ENCODE data around the gene TAF1C.
"Not testable (repeated sequence)": the region's sequence is repeated elsewhere in the genome, so short reads cannot be mapped to it uniquely, and the experiment has no call there.

Gene TAF1C

GRCh38 chr16:84212154-84212553 is 25.3 kb upstream of the TAF1C start:
- no peak for DNase-seq (ENCODE audit: low read depth in 2 of 2)

- no peak for DNase-seq (ENCODE audit: low read depth in 2 of 2)
Measured at GRCh38 chr16:84209989-84210388, 23.1 kb upstream of the TAF1C start.

GRCh38 chr16:84207879-84208278 is 21.0 kb upstream of the TAF1C start:
- DNase-seq (ENCODE audit: low read depth in 2 of 2) = no peak

GRCh38 chr16:84207251-84207650 is 20.4 kb upstream of the TAF1C start:
- DNase-seq (ENCODE audit: low read depth in 2 of 2) = no peak

GRCh38 chr16:84205976-84206691 is 19.3 kb upstream of the TAF1C start:
- no peak for DNase-seq (ENCODE audit: low read depth in 2 of 2)

- not testable (repeated sequence) for DNase-seq (ENCODE audit: low read depth in 2 of 2)
Measured at GRCh38 chr16:84205123-84205522, 18.3 kb upstream of the TAF1C start.

GRCh38 chr16:84204551-84204950 is 17.7 kb upstream of the TAF1C start:
- not testable (repeated sequence) for DNase-seq (ENCODE audit: low read depth in 2 of 2)

- DNase-seq (ENCODE audit: low read depth in 2 of 2) = no peak
Measured at GRCh38 chr16:84199861-84200260, 13.0 kb upstream of the TAF1C start.

GRCh38 chr16:84199097-84199496 is 12.2 kb upstream of the TAF1C start:
- no peak for DNase-seq (ENCODE audit: low read depth in 2 of 2)

- DNase-seq (ENCODE audit: low read depth in 2 of 2) = no peak
Measured at GRCh38 chr16:84198401-84198800, 11.5 kb upstream of the TAF1C start.

GRCh38 chr16:84197466-84198128 is 10.7 kb upstream of the TAF1C start:
- no peak for DNase-seq (ENCODE audit: low read depth in 2 of 2)

GRCh38 chr16:84196727-84197394 is 10.0 kb upstream of the TAF1C start:
- DNase-seq (ENCODE audit: low read depth in 2 of 2) = no peak

- no peak for DNase-seq (ENCODE audit: low read depth in 2 of 2)
Measured at GRCh38 chr16:84196101-84196500, 9.2 kb upstream of the TAF1C start.

GRCh38 chr16:84195201-84196093 is 8.6 kb upstream of the TAF1C start:
- no peak for DNase-seq (ENCODE audit: low read depth in 2 of 2)

GRCh38 chr16:84194470-84195200 is 7.8 kb upstream of the TAF1C start:
- no peak for DNase-seq (ENCODE audit: low read depth in 2 of 2)

GRCh38 chr16:84194018-84194417 is 7.2 kb upstream of the TAF1C start:
- no peak for DNase-seq (ENCODE audit: low read depth in 2 of 2)

- DNase-seq (ENCODE audit: low read depth in 2 of 2) = no peak
Measured at GRCh38 chr16:84193480-84193879, 6.6 kb upstream of the TAF1C start.

GRCh38 chr16:84191466-84191865 is 4.6 kb upstream of the TAF1C start:
- DNase-seq (ENCODE audit: low read depth in 2 of 2) = no peak

- no peak for DNase-seq (ENCODE audit: low read depth in 2 of 2)
Measured at GRCh38 chr16:84190731-84191388, 4.0 kb upstream of the TAF1C start, which contains the start of gene ADAD2. Gene ADAD2 (plus strand): TSS chr16:84191157. CDS start chr16:84191231, 74 bp downstream.

- no peak for DNase-seq (ENCODE audit: low read depth in 2 of 2)
Measured at GRCh38 chr16:84184775-84185174, 2.1 kb downstream of the TAF1C start.

Data from stimulated activated CD4-positive, alpha-beta T cell treated with anti-CD3 and anti-CD28 coated beads, Interleukin-1b, Interleukin-23, amount 100 ng/mL, for 4 hours (primary cell).